ENCODE results near the gene SCRN1. TPM values are rescaled to one million over a fixed set of nuclear protein-coding genes. Genes with fewer than 3 reads are reported as not detected.

SCRN1 gene
- total RNA-seq, 4 donors from 2014 or later = 14.4 to 66.5 (median 44.1) TPM

- Histone ChIP-seq H3K4me1 (no peaks in the 10 kb centered on the region), H3K27ac (no peak overlapping the region), H3K36me3 (no peaks in the 10 kb centered on the region), H3K27me3 (no peaks in the 10 kb centered on the region), H3K4me3 (no peak overlapping the region), H3K9me3 (no peaks in the 10 kb centered on the region)
- DNase-seq = no peak
- TF ChIP-seq POLR2A (IDR thresholded peaks at IDR 0.05) = no peak
- no peak for TF ChIP-seq CTCF (IDR thresholded peaks at IDR 0.05)
- intact Hi-C loops (cut with DNase I; ENCODE audit: low total_unique reads) = no loop called here
Observed at GRCh38 chr7:29948587-29948986, 41.0 kb downstream of the SCRN1 start.

GRCh38 chr7:29946428-29947186 is 43.0 kb downstream of the SCRN1 start:
- intact Hi-C loops (cut with DNase I; ENCODE audit: low total_unique reads) = no loop called here
- DNase-seq = peak in 1 of 2 donors; percentile 36
- H3K4me3 ChIP-seq = no peak overlapping the region
- no peaks in the 10 kb centered on the region for H3K36me3 ChIP-seq
- no peak overlapping the region for H3K27ac ChIP-seq
- H3K27me3 ChIP-seq = no peaks in the 10 kb centered on the region
- H3K9me3 ChIP-seq = no peaks in the 10 kb centered on the region
- H3K4me1 ChIP-seq = no peaks in the 10 kb centered on the region
- TF ChIP-seq CTCF (IDR thresholded peaks at IDR 0.05) (peak in 3 of 4 experiments; percentile 4 to 18 (median 10)), POLR2A (IDR thresholded peaks at IDR 0.05) (no peak)

GRCh38 chr7:29945259-29945809 is 44.3 kb downstream of the SCRN1 start:
- no peaks in the 10 kb centered on the region for H3K4me1 ChIP-seq
- TF ChIP-seq CTCF (IDR thresholded peaks at IDR 0.05) (no peak), POLR2A (IDR thresholded peaks at IDR 0.05) (no peak)

GRCh38 chr7:29940199-29940598 is 49.4 kb downstream of the SCRN1 start:
- Histone ChIP-seq H3K27me3 (no peaks in the 10 kb centered on the region), H3K36me3 (no peaks in the 10 kb centered on the region), H3K4me1 (no peaks in the 10 kb centered on the region), H3K4me3 (no peak overlapping the region), H3K9me3 (no peaks in the 10 kb centered on the region), H3K27ac (no peak overlapping the region)
- intact Hi-C loops (cut with DNase I; ENCODE audit: low total_unique reads) = no loop called here
- TF ChIP-seq POLR2A (IDR thresholded peaks at IDR 0.05) (no peak), CTCF (IDR thresholded peaks at IDR 0.05) (no peak)
- no peak for DNase-seq

More at GRCh38 chr7:29945259-29945809, 44.3 kb downstream of the SCRN1 start:
- Histone ChIP-seq H3K27ac (no peak overlapping the region), H3K36me3 (no peaks in the 10 kb centered on the region), H3K27me3 (no peaks in the 10 kb centered on the region), H3K9me3 (no peaks in the 10 kb centered on the region), H3K4me3 (no peak overlapping the region)
- intact Hi-C loops (cut with DNase I; ENCODE audit: low total_unique reads) = no loop called here
- DNase-seq = no peak

GRCh38 chr7:29937132-29937531 is 52.5 kb downstream of the SCRN1 start:
- Histone ChIP-seq H3K27me3 (no peaks in the 10 kb centered on the region), H3K27ac (no peak overlapping the region), H3K36me3 (no peaks in the 10 kb centered on the region), H3K9me3 (no peaks in the 10 kb centered on the region), H3K4me1 (no peaks in the 10 kb centered on the region), H3K4me3 (no peak overlapping the region)
- TF ChIP-seq POLR2A (IDR thresholded peaks at IDR 0.05) = no peak
- TF ChIP-seq CTCF (IDR thresholded peaks at IDR 0.05) = no peak
- intact Hi-C loops (cut with DNase I; ENCODE audit: low total_unique reads) = no loop called here
- no peak for DNase-seq

Measured in uterus (tissue), 4 donors.